D341Med (cell line): ENCODE measurements around the gene GAREM2.

Source experiments
- DNase-seq: peaks from one replicate; pipeline ENCODE4 v3.0.0; 2012; ENCODE audit warnings: low spot score

The GAREM2 gene

DNA sequence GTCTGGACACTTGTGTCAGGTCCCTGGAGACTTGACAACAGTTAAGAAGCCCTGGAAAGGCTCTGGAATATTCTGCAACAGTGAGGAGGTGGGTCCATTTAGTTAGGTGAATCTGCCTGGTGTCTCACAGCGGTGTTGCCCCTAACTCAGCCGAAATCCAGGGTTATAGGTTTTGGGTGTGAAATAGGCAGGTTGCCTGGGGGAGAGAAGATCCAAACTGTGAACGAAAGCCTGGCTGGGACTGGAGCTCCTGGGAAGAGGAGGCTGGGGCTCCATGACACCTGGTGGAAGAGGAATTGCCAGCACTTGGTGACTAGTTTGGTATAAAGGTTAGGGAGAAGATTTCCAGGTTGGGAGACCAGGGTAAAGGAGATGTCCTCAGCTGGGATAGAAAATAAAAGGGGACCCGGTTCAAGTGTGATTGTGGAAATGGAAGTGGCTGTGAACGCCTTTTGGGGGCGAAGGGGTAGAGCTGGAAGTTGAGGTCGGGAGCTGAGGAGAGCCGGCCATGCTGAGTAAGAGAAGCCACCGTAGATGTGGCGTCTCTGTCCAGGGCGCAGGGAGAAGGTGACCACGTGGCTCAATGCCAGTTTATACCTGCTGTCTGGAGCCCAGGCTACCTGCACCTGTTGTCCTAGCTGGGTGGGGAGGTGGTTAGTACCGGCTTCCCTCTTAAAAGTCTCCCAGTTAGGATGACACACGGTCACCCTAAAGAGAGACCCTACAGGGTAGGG lies 3.0 kb upstream of the GAREM2 start:
- DNase-seq = no peak

DNA sequence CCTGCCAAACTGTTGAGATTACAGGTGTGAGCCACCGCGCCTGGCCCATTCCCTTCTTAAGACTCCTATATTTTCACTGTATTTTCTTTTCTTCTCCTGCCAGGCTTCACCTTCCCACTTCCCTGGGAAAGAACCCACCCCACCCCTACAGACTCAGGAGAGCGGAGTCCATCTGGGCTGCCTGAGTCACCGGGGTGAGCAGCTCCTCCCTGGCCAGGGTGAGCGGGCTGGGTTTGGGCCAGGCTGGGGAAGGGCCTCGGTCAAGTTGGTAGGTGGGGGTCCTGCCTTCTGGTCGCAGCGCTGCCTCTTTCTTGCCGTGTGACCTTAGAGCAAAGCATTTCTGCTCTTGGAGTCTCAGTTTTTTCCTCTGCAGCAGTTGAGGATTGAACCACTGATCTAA lies 2.1 kb upstream of the GAREM2 start:
- DNase-seq = no peak

DNA sequence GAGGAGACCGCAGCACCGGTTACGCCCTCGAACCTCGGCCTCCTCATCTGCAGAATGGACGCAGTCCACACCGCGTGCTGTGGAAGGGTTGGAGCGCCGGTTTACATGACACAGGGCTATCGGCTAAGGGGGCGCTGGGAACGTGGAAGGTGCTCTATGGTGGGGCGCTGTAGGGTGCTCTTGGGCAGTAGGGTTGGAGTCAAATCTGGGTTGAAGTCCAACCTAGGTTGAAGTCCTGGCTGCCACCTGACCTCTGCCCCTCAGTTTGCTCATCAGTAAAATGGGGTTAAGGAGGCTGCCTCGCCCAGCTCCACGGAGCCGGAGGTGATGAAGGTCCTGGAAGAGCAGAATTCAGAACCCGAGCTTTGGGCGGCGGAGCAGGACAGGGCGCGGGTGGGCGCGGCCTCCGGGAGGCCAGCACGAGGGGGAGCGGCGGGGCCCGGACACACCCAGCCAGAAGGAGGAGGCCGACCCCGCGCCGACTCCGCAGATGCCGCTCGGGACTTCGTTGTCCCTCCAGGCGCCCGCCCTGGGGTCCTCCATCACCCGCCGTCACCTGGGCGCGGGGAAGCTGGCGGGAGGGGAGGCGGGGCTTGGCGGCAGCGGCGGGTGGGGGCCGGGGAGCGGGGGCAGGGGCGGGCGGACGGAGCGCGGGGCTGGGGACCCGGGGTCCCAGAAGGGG lies 558 bp upstream of the GAREM2 start:
- peak; percentile 68 for DNase-seq

DNA sequence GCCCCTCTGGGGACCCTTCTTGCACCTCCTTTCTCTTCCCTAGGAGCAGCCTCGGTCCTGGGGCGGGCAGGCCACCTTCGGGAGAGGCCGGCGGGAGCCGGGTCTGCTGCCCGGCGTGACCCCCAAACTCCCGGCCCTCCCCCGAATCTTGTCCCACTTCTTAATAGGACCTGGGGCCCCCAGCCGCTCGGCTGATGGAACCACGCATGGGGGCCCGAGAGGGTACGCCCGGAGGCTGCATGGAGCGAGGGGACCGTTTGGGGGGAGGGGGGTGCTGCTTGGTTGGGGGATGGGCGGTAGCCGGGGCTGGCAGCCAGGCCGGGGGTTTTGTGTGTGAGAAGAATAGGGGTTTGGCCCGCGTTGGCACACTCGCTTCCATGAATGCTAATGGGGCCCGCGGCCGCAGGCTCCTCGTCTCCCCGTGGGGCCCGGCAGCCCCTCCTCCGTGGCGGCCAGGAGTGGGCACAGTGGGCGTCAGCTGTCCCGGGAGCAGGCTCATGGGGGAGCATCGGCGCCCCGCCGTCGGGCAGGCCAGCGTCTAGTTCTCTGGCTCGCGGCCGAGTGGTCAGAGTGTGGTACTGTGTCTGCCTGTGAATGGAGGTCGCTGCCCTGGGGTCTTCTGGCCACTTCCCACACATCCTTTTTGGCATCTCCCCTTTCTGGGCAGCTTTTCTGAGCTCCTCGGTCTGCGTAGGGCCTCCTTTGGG lies 1.0 kb downstream of the GAREM2 start:
- DNase-seq = no peak

DNA sequence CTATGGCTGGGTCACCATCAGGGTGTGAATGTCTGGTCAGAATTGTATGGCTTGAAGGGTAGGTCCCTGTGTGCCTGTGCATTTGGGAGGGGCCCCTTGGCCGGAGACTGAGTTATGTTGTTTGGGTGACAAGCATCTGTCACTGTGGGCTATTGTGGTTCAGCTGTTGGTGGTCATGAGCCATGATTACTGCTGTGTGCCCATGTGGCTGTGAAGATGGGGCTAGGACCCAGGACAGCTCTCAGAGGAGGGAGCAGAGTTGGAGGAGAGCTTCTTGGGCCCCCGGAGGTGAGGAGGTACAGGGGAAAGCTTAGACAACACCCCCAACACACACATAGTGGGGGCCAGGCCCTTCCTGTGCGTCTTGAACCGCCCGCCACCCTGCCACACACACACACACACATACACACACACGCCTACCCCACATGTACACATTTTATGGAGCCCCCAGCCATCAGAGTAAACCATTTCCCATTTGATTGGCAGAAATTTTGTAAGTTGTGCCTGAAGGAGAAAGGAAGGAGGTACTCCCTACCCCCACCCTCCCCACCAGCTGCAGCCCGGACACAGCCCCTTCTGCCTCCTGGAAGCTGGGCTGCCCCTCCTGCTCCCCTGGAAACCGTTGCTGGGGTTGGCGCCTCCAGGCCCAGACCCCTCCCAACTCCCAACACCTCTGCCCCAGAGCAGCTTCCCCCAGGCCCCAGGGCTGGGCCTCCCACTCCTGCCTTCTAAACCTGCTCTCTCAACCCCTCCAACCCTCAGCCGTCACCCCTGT lies 2.0 kb downstream of the GAREM2 start:
- no peak for DNase-seq

GRCh38 chr2:26175466-26176278 lies 2.8 kb downstream of the GAREM2 start:
- DNase-seq = no peak

GRCh38 chr2:26176279-26176615 lies 3.4 kb downstream of the GAREM2 start:
- DNase-seq = no peak

GRCh38 chr2:26177122-26177521 lies 4.2 kb downstream of the GAREM2 start:
- no peak for DNase-seq

DNA sequence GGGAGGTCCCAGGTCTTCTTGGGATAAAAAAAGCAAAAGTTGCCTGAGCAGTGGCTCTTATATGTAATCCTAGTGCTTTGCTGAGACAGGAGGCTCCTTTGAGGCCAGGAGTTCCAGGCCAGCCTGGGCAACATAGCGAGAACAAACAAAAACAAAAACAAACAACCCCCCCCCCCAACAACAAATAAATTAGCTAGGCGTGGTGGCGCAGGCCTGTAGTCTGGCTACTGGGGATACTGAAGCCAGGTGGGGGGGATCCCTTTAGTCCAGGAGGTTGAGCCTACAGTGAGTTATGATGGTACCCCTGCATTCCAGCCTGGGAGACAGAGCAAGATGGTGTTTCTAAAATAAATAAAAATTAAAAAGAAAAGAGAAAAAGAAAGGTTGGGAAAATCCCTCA lies 5.4 kb downstream of the GAREM2 start:
- no peak for DNase-seq

GRCh38 chr2:26178746-26179436 lies 6.0 kb downstream of the GAREM2 start:
- DNase-seq = no peak

GRCh38 chr2:26179446-26179913 lies 6.6 kb downstream of the GAREM2 start:
- no peak for DNase-seq

DNA sequence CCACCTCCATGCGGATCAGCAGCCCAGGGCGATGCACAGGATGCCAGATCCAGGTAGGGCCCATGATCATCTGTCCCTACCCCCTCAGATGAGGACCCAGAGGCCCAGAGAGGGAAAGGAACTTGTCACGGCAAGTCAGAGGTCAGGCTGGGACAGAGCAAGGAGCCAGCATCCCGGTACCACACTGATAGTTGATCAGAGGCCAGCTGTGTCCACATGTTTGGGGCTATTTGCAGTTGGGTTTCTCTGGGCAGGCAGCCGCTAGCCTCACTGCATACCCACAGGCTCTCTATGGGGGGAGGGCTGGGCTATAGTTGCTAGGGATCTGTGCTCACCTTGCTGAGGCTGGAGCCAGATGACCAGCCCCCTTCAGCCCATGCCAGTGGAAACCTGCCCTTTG lies 9.6 kb downstream of the GAREM2 start:
- DNase-seq = no peak

GRCh38 chr2:26182887-26183630 lies 10.2 kb downstream of the GAREM2 start:
- no peak for DNase-seq

GRCh38 chr2:26184121-26184520 lies 11.2 kb downstream of the GAREM2 start:
- DNase-seq = no peak

DNA sequence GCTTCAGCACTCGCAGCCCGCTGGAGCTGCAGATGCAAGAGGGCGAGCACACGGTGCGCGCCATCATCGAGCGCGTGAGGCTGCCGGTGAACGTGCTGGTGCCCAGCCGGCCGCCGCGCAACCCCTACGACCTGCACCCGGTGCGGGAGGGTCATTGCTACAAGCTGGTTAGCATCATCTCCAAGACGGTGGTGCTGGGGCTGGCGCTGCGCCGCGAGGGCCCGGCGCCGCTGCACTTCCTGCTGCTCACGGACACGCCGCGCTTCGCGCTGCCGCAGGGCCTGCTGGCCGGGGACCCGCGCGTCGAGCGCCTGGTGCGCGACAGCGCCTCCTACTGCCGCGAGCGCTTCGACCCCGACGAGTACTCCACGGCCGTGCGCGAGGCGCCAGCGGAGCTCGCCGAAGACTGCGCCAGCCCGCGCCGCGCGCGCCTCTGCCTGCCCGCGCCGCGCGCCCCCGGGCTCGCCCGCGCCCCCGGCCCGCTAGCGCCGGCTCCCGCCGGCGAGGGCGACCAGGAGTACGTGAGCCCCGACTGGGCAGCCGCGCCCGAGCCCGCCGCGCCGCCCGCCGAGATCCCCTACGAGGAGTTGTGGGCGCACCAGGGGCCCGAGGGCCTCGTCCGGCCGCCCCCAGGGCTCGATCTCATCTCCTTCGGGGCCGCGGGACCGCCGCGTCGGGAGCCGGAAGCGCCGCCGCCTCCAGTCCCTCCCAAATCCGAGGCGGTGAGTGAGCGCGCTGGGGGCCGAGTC lies 11.8 kb downstream of the GAREM2 start:
- no peak for DNase-seq

GRCh38 chr2:26185304-26185928 lies 12.5 kb downstream of the GAREM2 start:
- no peak for DNase-seq

DNA sequence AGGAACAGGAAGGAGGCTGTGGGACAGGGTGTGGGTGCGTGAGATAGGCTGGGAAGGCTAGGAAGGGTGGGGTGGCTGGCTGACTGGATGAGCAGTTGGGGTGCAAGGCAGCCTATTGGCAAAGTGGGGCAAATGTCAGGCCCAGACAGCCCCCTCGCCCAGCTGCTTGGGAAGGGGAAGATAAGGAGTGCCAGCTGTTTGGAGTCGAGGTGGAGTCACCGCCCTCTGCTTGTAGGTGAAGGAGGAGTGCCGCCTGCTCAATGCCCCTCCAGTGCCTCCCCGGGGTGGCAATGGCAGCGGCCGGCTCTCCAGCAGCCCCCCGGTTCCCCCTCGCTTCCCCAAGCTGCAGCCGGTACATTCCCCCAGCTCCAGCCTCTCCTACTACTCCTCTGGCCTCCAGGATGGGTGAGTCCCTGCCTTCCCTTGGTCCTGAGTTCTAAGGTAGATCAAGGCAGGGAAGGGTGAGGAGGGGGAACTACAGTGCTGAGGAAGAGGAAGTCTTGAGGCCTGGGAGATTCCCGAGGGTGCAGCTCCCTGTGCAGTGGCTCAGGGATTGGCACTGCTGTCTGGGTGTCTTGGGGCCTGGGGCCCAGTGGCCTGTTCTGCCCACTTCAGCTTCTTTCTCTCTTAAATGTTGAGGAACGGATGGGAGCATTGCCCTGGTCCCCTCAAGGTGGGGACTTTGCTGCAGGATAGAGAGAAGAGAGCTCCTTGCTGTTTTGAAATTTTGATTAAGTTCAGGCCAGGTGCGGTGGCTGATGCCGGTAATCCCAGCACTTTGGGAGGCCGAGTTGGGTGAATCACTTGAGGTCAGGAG lies 13.3 kb downstream of the GAREM2 start:
- DNase-seq = no peak

DNA sequence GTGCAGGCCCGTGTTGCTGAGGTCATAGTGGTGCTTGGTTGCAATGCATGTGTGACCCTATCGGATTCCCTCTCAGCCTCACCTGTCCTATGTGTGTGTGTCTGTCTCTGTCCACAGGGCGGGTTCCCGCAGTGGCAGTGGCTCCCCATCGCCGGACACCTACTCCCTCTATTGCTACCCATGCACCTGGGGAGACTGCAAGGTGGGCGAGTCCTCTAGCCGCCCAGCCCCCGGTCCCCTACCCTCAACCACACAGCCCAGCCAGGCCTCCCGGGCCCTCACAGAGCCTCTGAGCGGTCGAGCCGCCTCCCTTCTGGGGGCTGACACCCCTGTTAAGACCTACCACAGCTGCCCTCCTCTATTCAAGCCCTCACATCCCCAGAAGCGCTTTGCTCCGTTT lies 14.2 kb downstream of the GAREM2 start:
- DNase-seq = no peak
